ENCODE measurements around the gene LMNB1.

- TF ChIP-seq CTCF (IDR thresholded peaks at IDR 0.05; ENCODE audit: insufficient read depth, low read length, poor library complexity, severe bottlenecking) = no peak
- no peak for TF ChIP-seq EZH2phosphoT487 (conservative IDR thresholded peaks at IDR 0.05; ENCODE audit: low read length)
Measured at GRCh38 chr5:126757713-126758357, 19.1 kb upstream of the LMNB1 start.
